ENCODE measurements around the gene GXYLT2. TPM values are rescaled to one million over a fixed set of nuclear protein-coding genes. Genes with fewer than 3 reads are reported as not detected.

GXYLT2 gene
- total RNA-seq, 2 experiments from 2014 or later, result 0.08 TPM; not detected in 1

GRCh38 chr3:72950801-72951200, 63.0 kb downstream of the GXYLT2 start:
- H3K4me3 Mint-ChIP-seq, result no peak overlapping the region
- H3K36me3 Mint-ChIP-seq (ENCODE audit: low read depth), result no peaks in the 10 kb centered on the region
- intact Hi-C loops (cut with DNase I, micrococcal nuclease), result no loop called here
- ChIA-PET CTCF (no interaction called here), POLR2A (no interaction called here)
- ATAC-seq (ENCODE audit: poor library complexity) (no peak), DNase-seq (no peak)
- Histone ChIP-seq H3K27me3 (ENCODE audit: control insufficient read depth in 1 of 2, insufficient read depth in 2 of 2, low read length in 2 of 2) (no peaks in the 10 kb centered on the region), H3K36me3 (ENCODE audit: insufficient read depth, low read length) (no peaks in the 10 kb centered on the region), H3K4me3 (ENCODE audit: low read length) (no peak overlapping the region), H3K9me3 (ENCODE audit: control insufficient read depth in 1 of 2, insufficient read depth in 1 of 2, low read length in 2 of 2) (no peaks in the 10 kb centered on the region), H3K4me1 (ENCODE audit: insufficient read depth, low read length) (peaks cover 3% of the 10 kb centered on the region), H3K27ac (ENCODE audit: low read depth in 1 of 2, low read length in 2 of 2) (no peak overlapping the region)
- no peaks in the 10 kb centered on the region for H3K9me3 Mint-ChIP-seq
- no peaks in the 10 kb centered on the region for H3K27me3 Mint-ChIP-seq
- H3K4me1 Mint-ChIP-seq (ENCODE audit: low read depth), result peaks cover 12% of the 10 kb centered on the region
- no peak overlapping the region for H3K27ac Mint-ChIP-seq
- TF ChIP-seq CTCF (IDR thresholded peaks at IDR 0.05), result no peak

GRCh38 chr3:72951259-72951722, 63.4 kb downstream of the GXYLT2 start:
- POLR2A ChIA-PET, result no interaction called here
- H3K36me3 ChIP-seq (ENCODE audit: insufficient read depth, low read length), result no peaks in the 10 kb centered on the region
- intact Hi-C loops (cut with DNase I, micrococcal nuclease), result no loop called here
- CTCF ChIA-PET, result no interaction called here
- no peaks in the 10 kb centered on the region for H3K27me3 ChIP-seq (ENCODE audit: control insufficient read depth in 1 of 2, insufficient read depth in 2 of 2, low read length in 2 of 2)
- H3K4me3 Mint-ChIP-seq, result no peak overlapping the region
- no peak overlapping the region for H3K27ac ChIP-seq (ENCODE audit: low read depth in 1 of 2, low read length in 2 of 2)
- peaks cover 12% of the 10 kb centered on the region for H3K4me1 Mint-ChIP-seq (ENCODE audit: low read depth)
- no peaks in the 10 kb centered on the region for H3K9me3 Mint-ChIP-seq
- H3K4me1 ChIP-seq (ENCODE audit: insufficient read depth, low read length), result peaks cover 3% of the 10 kb centered on the region
- ATAC-seq (ENCODE audit: poor library complexity) (peak; percentile 37), DNase-seq (peak in 1 of 14 experiments; percentile 18)
- H3K9me3 ChIP-seq (ENCODE audit: control insufficient read depth in 1 of 2, insufficient read depth in 1 of 2, low read length in 2 of 2), result no peaks in the 10 kb centered on the region
- TF ChIP-seq CTCF (IDR thresholded peaks at IDR 0.05), result no peak
- no peaks in the 10 kb centered on the region for H3K36me3 Mint-ChIP-seq (ENCODE audit: low read depth)
- no peak overlapping the region for H3K4me3 ChIP-seq (ENCODE audit: low read length)
- H3K27me3 Mint-ChIP-seq, result no peaks in the 10 kb centered on the region
- no peak overlapping the region for H3K27ac Mint-ChIP-seq

GRCh38 chr3:72953325-72953956, 65.6 kb downstream of the GXYLT2 start:
- Histone ChIP-seq H3K27ac (ENCODE audit: low read depth in 1 of 2, low read length in 2 of 2) (no peak overlapping the region), H3K9me3 (ENCODE audit: control insufficient read depth in 1 of 2, insufficient read depth in 1 of 2, low read length in 2 of 2) (no peaks in the 10 kb centered on the region), H3K4me3 (ENCODE audit: low read length) (no peak overlapping the region), H3K4me1 (ENCODE audit: insufficient read depth, low read length) (peaks cover 3% of the 10 kb centered on the region), H3K36me3 (ENCODE audit: insufficient read depth, low read length) (no peaks in the 10 kb centered on the region), H3K27me3 (ENCODE audit: control insufficient read depth in 1 of 2, insufficient read depth in 2 of 2, low read length in 2 of 2) (no peaks in the 10 kb centered on the region)
- H3K27ac Mint-ChIP-seq, result no peak overlapping the region
- ChIA-PET POLR2A (interaction anchor here (1.1 kb wide), 1 partner anchor 13 kb away, joined by 4 read pairs; no protein-coding TSS in a partner anchor), CTCF (interaction anchor here (1.1 kb wide), 1 partner anchor 10 kb away, joined by 3 read pairs; no protein-coding TSS in a partner anchor)
- ATAC-seq (ENCODE audit: poor library complexity) (no peak), DNase-seq (no peak)
- TF ChIP-seq CTCF (IDR thresholded peaks at IDR 0.05), result no peak
- intact Hi-C loops (cut with DNase I, micrococcal nuclease), result no loop called here
- no peaks in the 10 kb centered on the region for H3K36me3 Mint-ChIP-seq (ENCODE audit: low read depth)
- H3K4me3 Mint-ChIP-seq, result no peak overlapping the region
- H3K4me1 Mint-ChIP-seq (ENCODE audit: low read depth), result peaks cover 12% of the 10 kb centered on the region
- H3K27me3 Mint-ChIP-seq, result no peaks in the 10 kb centered on the region
- H3K9me3 Mint-ChIP-seq, result no peaks in the 10 kb centered on the region
